H1 (cell line): Measurements from ENCODE around the gene LSM6. TPM values are rescaled to one million over a fixed set of nuclear protein-coding genes. Genes with fewer than 3 reads are reported as not detected.

Experiments used
- CTCF ChIA-PET: fragments of 300-600 bp; sonication (Branson Sonifier 250); formaldehyde crosslinking; loops from one replicate; lab custom pipeline; 2021; ENCODE audit not compliant: partially characterized antibody; lab: Charles Lee
- POLR2A ChIA-PET: fragments of 300-600 bp; sonication (Branson Sonifier 250); formaldehyde crosslinking; loops from one replicate; lab custom pipeline; 2021; ENCODE audit warnings: inconsistent platforms; ENCODE audit not compliant: partially characterized antibody; lab: Charles Lee
- DNase-seq, 2 experiments: peaks; one replicate each; pipeline versions ENCODE4 v3.0.0 to v3.0.0-alpha.2; 2010 to 2022; ENCODE audit warnings: low spot score in 2 of 2, low read depth in 1 of 2, mixed read lengths in 1 of 2
- FAIRE-seq: peaks from 2 replicates; lab custom pipeline; 2011; peaks lifted over from hg19 to GRCh38; lab: Jason Lieb, UNC
- H2AFZ ChIP-seq: 2 replicates; pipeline ENCODE4 v1.8.1; 2012; ENCODE audit warnings: low read length, inconsistent platforms
- H2AK5ac ChIP-seq: 2 replicates; pipeline ENCODE4 v1.6.1; 2013; ENCODE audit warnings: low read depth, low read length
- H2BK120ac ChIP-seq: replicated peaks from 2 replicates; pipeline ENCODE3; 2013; ENCODE audit warnings: low read depth, low read length, inconsistent platforms
- H2BK12ac ChIP-seq: 2 replicates; pipeline ENCODE4 v1.6.1; 2013; ENCODE audit warnings: low read depth, low read length
- H2BK15ac ChIP-seq: 2 replicates; pipeline ENCODE4 v1.6.1; 2013; ENCODE audit warnings: low read length
- H2BK20ac ChIP-seq: 2 replicates; pipeline ENCODE4 v1.6.1; 2013; ENCODE audit warnings: low read length
- H2BK5ac ChIP-seq: 2 replicates; pipeline ENCODE4 v1.6.1; 2013; ENCODE audit warnings: low read depth, low read length
- H3K14ac ChIP-seq: 2 replicates; pipeline ENCODE4 v1.6.1; 2013; ENCODE audit warnings: inconsistent platforms; ENCODE audit not compliant: insufficient read length
- H3K18ac ChIP-seq: 2 replicates; pipeline ENCODE4 v1.6.1; 2013; ENCODE audit warnings: low read length; ENCODE audit errors: extremely low read depth
- H3K23ac ChIP-seq: 2 replicates; pipeline ENCODE4 v1.6.1; 2013; ENCODE audit warnings: inconsistent platforms; ENCODE audit not compliant: insufficient read length
- H3K23me2 ChIP-seq: 2 replicates; pipeline ENCODE4 v1.6.1; 2013; ENCODE audit warnings: low read depth, low read length
- H3K27ac ChIP-seq: 2 replicates; pipeline ENCODE4 v1.6.1; 2011; ENCODE audit warnings: low read depth, low read length, inconsistent platforms
- H3K27me3 ChIP-seq, 4 experiments: replicated peaks in 1 of 4; 1 replicate in 1 of 4; 2 replicates in 3 of 4; pipeline versions ENCODE4 v1.6.1 to v1.8.1; 2011 to 2013; ENCODE audit warnings: low read length in 3 of 4, mild to moderate bottlenecking in 3 of 4, inconsistent platforms in 2 of 4, mixed read lengths in 2 of 4, moderate library complexity in 1 of 4; ENCODE audit not compliant: control insufficient read depth in 3 of 4, insufficient read depth in 3 of 4; ENCODE audit errors: extremely low read depth in 1 of 4
- H3K36me3 ChIP-seq, 4 experiments: 2 replicates each; pipeline versions ENCODE4 v1.6.1 to v1.8.1; 2011 to 2013; ENCODE audit warnings: mild to moderate bottlenecking in 4 of 4, low read length in 3 of 4, moderate library complexity in 2 of 4, control low read depth in 1 of 4, inconsistent platforms in 1 of 4; ENCODE audit not compliant: insufficient read depth in 4 of 4, control insufficient read depth in 2 of 4
- H3K4ac ChIP-seq: replicated peaks from 2 replicates; pipeline ENCODE3; 2013; ENCODE audit warnings: low read length, low read depth, mixed read lengths, inconsistent platforms; ENCODE audit not compliant: insufficient read length
- H3K4me1 ChIP-seq, 4 experiments: replicated peaks in 1 of 4; 1 replicate in 1 of 4; 2 replicates in 3 of 4; pipeline versions ENCODE4 v1.6.1 to v1.8.1; 2011 to 2013; ENCODE audit warnings: low read length in 3 of 4, inconsistent platforms in 2 of 4, mixed read lengths in 1 of 4; ENCODE audit not compliant: insufficient read depth in 4 of 4, control insufficient read depth in 3 of 4
- H3K4me2 ChIP-seq, 2 experiments: 2 replicates each; pipeline versions ENCODE4 v1.6.1 to v1.8.1; 2011 to 2013; ENCODE audit warnings: low read depth in 2 of 2, low read length in 2 of 2, control low read depth in 1 of 2, inconsistent platforms in 1 of 2, mild to moderate bottlenecking in 1 of 2; ENCODE audit not compliant: insufficient read depth in 1 of 2
- H3K4me3 ChIP-seq, 4 experiments: fragments of 200-600, 300-600 bp in 1 of 4; sonication (generic), shearing (Covaris generic), sonication (Bioruptor Twin) in 1 of 4; 2 replicates each; pipeline versions ENCODE4 v1.5.1 to v1.8.1; 2011 to 2016; ENCODE audit warnings: low read length in 4 of 4, low read depth in 3 of 4, control low read depth in 2 of 4, inconsistent platforms in 2 of 4, mild to moderate bottlenecking in 2 of 4, mixed read lengths in 1 of 4, moderate library complexity in 1 of 4; ENCODE audit not compliant: insufficient read depth in 2 of 4; ENCODE audit errors: extremely low read depth in 1 of 4
- H3K56ac ChIP-seq: replicated peaks from 2 replicates; pipeline ENCODE3; 2013; ENCODE audit warnings: low read depth, mild to moderate bottlenecking, mixed read lengths, low read length, inconsistent platforms; ENCODE audit not compliant: insufficient read length
- H3K79me1 ChIP-seq: 2 replicates; pipeline ENCODE4 v1.6.1; 2013; ENCODE audit warnings: low read depth, low read length, control low read depth
- H3K79me2 ChIP-seq, 2 experiments: 2 replicates each; pipeline versions ENCODE4 v1.6.1 to v1.8.1; 2012 to 2013; ENCODE audit warnings: low read length in 2 of 2, mild to moderate bottlenecking in 2 of 2, inconsistent platforms in 1 of 2; ENCODE audit not compliant: insufficient read depth in 2 of 2, control insufficient read depth in 1 of 2
- H3K9ac ChIP-seq, 4 experiments: replicated peaks in 1 of 4; 1 replicate in 1 of 4; 2 replicates in 3 of 4; pipeline versions ENCODE4 v1.6.1 to v1.8.1; 2011 to 2013; ENCODE audit warnings: low read depth in 3 of 4, low read length in 3 of 4, control low read depth in 2 of 4, mild to moderate bottlenecking in 2 of 4, moderate library complexity in 2 of 4, inconsistent platforms in 1 of 4; ENCODE audit errors: extremely low read depth in 1 of 4
- H3K9me3 ChIP-seq, 2 experiments: 2 replicates each; pipeline versions ENCODE4 v1.6.1 to v1.8.1; 2012 to 2013; ENCODE audit warnings: mild to moderate bottlenecking in 2 of 2, moderate library complexity in 2 of 2, control low read depth in 1 of 2, inconsistent platforms in 1 of 2, low read depth in 1 of 2, low read length in 1 of 2, mixed read lengths in 1 of 2; ENCODE audit not compliant: insufficient read depth in 2 of 2
- H4K20me1 ChIP-seq, 2 experiments: replicated peaks in 1 of 2; 2 replicates each; pipeline versions ENCODE3 to v1.8.1; 2011 to 2013; ENCODE audit warnings: inconsistent platforms in 2 of 2, low read length in 2 of 2, mild to moderate bottlenecking in 1 of 2; ENCODE audit not compliant: insufficient read depth in 2 of 2, control insufficient read depth in 1 of 2
- H4K5ac ChIP-seq: 2 replicates; pipeline ENCODE4 v1.6.1; 2013; ENCODE audit warnings: low read length, low read depth, mixed read lengths, inconsistent platforms; ENCODE audit not compliant: insufficient read length
- H4K8ac ChIP-seq: 2 replicates; pipeline ENCODE4 v1.8.0; 2013; ENCODE audit warnings: mild to moderate bottlenecking, moderate library complexity, low read length, inconsistent platforms; ENCODE audit not compliant: insufficient read depth; ENCODE audit errors: extremely low read depth
- H4K91ac ChIP-seq: replicated peaks from 2 replicates; pipeline ENCODE3; 2013; ENCODE audit warnings: low read length, mixed read lengths, inconsistent platforms; ENCODE audit not compliant: insufficient read length
- ATF2 ChIP-seq: IDR thresholded peaks from 2 replicates; pipeline ENCODE4 v1.6.1; 2012; ENCODE audit warnings: low read length, inconsistent platforms
- ATF3 ChIP-seq: IDR thresholded peaks from 2 replicates; pipeline ENCODE4 v1.6.1; 2011; ENCODE audit warnings: low read depth, mild to moderate bottlenecking, low read length; ENCODE audit not compliant: insufficient read depth
- EZH2 ChIP-seq: fragments of 200-600 bp; sonication (generic); IDR thresholded peaks from 2 replicates; pipeline ENCODE4 v1.7.1; 2012; ENCODE audit warnings: low read depth, mild to moderate bottlenecking, moderate library complexity, low read length, inconsistent platforms; ENCODE audit not compliant: severe bottlenecking
- KDM1A ChIP-seq: fragments of 200-600, 300-600 bp; sonication (generic); IDR thresholded peaks from 2 replicates; pipeline ENCODE4 v1.7.1; 2016; ENCODE audit warnings: mild to moderate bottlenecking, low read length, borderline replicate concordance
- POLR2AphosphoS5 ChIP-seq: IDR thresholded peaks from 2 replicates; pipeline ENCODE4 v1.6.1; 2011; ENCODE audit warnings: low read depth, low read length
- RBBP5 ChIP-seq: IDR thresholded peaks from 2 replicates; pipeline ENCODE4 v1.7.1; 2012; ENCODE audit warnings: low read depth, mild to moderate bottlenecking, inconsistent platforms, low read length, moderate library complexity, borderline replicate concordance
- SAP30 ChIP-seq: fragments of 300-600 bp; sonication (generic); IDR thresholded peaks from 2 replicates; pipeline ENCODE4 v1.7.1; 2012; ENCODE audit warnings: low read length, moderate library complexity, mild to moderate bottlenecking, inconsistent platforms; ENCODE audit not compliant: insufficient read depth, insufficient replicate concordance
- SP4 ChIP-seq: IDR thresholded peaks from 2 replicates; pipeline ENCODE4 v1.6.1; 2012; ENCODE audit warnings: low read length, inconsistent platforms
- SUZ12 ChIP-seq: fragments of 200-600 bp; sonication (generic); IDR thresholded peaks from 2 replicates; pipeline ENCODE4 v1.6.1; 2012; ENCODE audit warnings: mild to moderate bottlenecking, inconsistent platforms, low read length, moderate library complexity, mixed read lengths
- YY1 ChIP-seq: IDR thresholded peaks from 2 replicates; pipeline ENCODE4 v1.6.1; 2011; ENCODE audit warnings: low read depth, mild to moderate bottlenecking, low read length
- WGBS, 2 experiments: shearing (Covaris generic) in 1 of 2; methylation state at CpG; one replicate each; pipeline versions ENCODE4 v1.1.6 to v1.1.7; 2013 to 2015; ENCODE audit warnings: low lambda C conversion rate in 2 of 2, mixed read lengths in 2 of 2, inconsistent platforms in 1 of 2, low coverage in 1 of 2, missing lambda C conversion rate in 1 of 2; ENCODE audit not compliant: insufficient replicate concordance in 2 of 2, insufficient coverage in 1 of 2, insufficient read length in 1 of 2; ENCODE audit errors: extremely low coverage in 1 of 2, missing lambda C conversion rate in 1 of 2; 5-methylcytosine and 5-hydroxymethylcytosine counted together
- polyA plus RNA-seq, 7 experiments: library from polyadenylated mRNA; depleted of rRNA in 3 of 7; stranded (reverse) in 5 of 7; unstranded in 2 of 7; fragments of >200 nt in 5 of 7; fragments of 200-250 nt in 2 of 7; gene quantifications; 1 replicate in 5 of 7; 2 replicates in 1 of 7; 4 replicates in 1 of 7; pipeline versions ENCODE4 v1.2.1 to v1.2.3, GENCODE V29; 2011 to 2013; ENCODE audit warnings: missing spikeins in 2 of 7, mixed read lengths in 2 of 7
- total RNA-seq: library from RNA; stranded (reverse); fragmentation: NEBNext Ultra II Directional; extraction: Animal tissue kit (Norgen Biotek cat#: 25700); gene quantifications from 2 replicates; pipeline ENCODE4 v1.2.1, GENCODE V29; 2021

LSM6 gene
- total and polyA plus RNA-seq, 2 of the 8 experiments (the other 6 are each of a cell fraction or from before 2014, with no cell fraction given): 40.2 to 63.4 TPM

GRCh38 chr4:146159384-146160058 is 16.0 kb upstream of the LSM6 start:
- TF ChIP-seq RBBP5: no peak
- no peak for TF ChIP-seq SP4
- no peak for TF ChIP-seq ATF2
- no peak for TF ChIP-seq YY1
- no peak for TF ChIP-seq SUZ12
- no peak for TF ChIP-seq POLR2AphosphoS5
- no peak for TF ChIP-seq SAP30
- TF ChIP-seq EZH2: no peak
- no peak for TF ChIP-seq KDM1A
- TF ChIP-seq ATF3: no peak

More at GRCh38 chr4:146159384-146160058, 16.0 kb upstream of the LSM6 start:
- no peaks in the 10 kb centered on the region for H3K79me1 ChIP-seq
- 84% methylated on average over 4 of the region's 4 CpGs; no CpG with 5 or more reads in 1 of the 2 experiments for WGBS, 2 experiments
- H3K56ac ChIP-seq: no peak overlapping the region
- no peak overlapping the region for H3K27ac ChIP-seq
- H3K23me2 ChIP-seq: no peaks in the 10 kb centered on the region
- no peak overlapping the region for H2BK20ac ChIP-seq
- H3K4me1 ChIP-seq: no peaks in the 10 kb centered on the region
- no peak overlapping the region for H2BK120ac ChIP-seq
- FAIRE-seq (no peak), DNase-seq (no peak)
- no peak overlapping the region for H2BK15ac ChIP-seq
- no peaks in the 10 kb centered on the region for H3K36me3 ChIP-seq
- no peak overlapping the region for H4K91ac ChIP-seq
- H4K5ac ChIP-seq: no peak overlapping the region
- no peaks in the 10 kb centered on the region for H3K79me2 ChIP-seq
- no peaks in the 10 kb centered on the region for H3K27me3 ChIP-seq
- POLR2A ChIA-PET: no interaction called here
- no peaks in the 10 kb centered on the region for H3K9me3 ChIP-seq
- H4K20me1 ChIP-seq: no peaks in the 10 kb centered on the region
- no peak overlapping the region for H4K8ac ChIP-seq
- CTCF ChIA-PET: interaction anchor here (0.6 to 2.3 kb wide), 4 partner anchors 35 to 112 kb away, joined by 3 to 14 read pairs (median 3); no protein-coding TSS in a partner anchor
- H3K14ac ChIP-seq: no peak overlapping the region
- no peak overlapping the region for H2BK12ac ChIP-seq
- H3K4ac ChIP-seq: no peak overlapping the region
- no peak overlapping the region for H3K23ac ChIP-seq
- no peak overlapping the region for H3K9ac ChIP-seq
- H3K18ac ChIP-seq: no peak overlapping the region
- no peak overlapping the region for H2BK5ac ChIP-seq
- H3K4me3 ChIP-seq: no peak overlapping the region
- no peak overlapping the region for H3K4me2 ChIP-seq
- no peak overlapping the region for H2AK5ac ChIP-seq
- no peak overlapping the region for H2AFZ ChIP-seq
